ENCODE data around the gene B4GALNT3.

B4GALNT3 gene

DNA sequence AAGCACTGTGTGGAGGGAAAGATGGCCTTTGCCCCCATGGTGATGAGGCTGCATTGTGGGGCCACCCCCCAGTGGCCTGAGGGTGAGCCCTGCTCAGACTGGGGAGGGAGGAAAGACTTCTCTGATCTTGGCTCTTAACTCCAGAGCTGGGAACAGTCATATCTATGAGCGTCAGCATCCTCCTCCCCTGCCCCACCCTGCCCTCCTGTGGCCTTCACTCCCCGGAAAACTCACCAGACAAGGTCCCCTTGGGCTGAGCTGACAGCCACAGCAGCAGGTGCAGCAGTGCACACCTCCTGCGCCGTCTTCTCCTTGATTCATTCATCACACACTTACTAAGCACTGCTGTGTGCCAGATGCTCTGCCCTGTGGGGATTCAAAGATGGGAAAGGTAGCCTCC, 98.8 kb downstream of the B4GALNT3 start:
- no peak for DNase-seq (ENCODE audit: low spot score)
- no peak for FAIRE-seq

DNA sequence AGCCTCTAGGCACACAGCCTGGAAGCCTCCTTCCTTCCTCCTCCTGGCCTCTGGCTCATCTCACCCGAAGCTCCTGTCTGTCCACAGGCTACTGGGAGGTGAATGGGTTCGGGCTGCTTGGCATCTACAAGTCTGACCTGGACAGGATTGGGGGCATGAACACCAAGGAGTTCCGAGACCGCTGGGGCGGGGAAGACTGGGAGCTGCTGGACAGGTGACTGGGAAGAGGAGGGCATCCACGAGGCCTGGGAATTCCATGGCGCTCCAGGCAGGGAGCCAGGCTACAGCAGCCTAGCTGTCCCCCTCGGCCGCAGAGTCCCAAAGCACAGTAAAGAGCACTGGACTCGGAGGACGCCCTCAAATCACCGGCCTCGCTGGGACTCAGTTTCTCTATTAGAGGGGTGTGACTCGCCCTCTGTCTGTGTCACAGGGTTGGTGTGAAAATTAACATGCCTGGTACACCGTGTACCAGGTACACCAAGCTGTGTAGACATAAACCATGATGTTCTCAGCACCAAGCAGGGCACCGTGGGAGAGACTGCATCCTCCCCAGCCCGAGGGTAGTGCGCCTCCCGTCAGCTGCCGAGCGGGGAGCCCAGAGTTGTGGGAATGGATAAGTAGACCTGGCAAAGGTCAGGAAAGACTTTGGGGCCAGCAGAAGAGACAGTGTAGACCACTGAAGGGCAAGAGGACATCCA, 99.6 kb downstream of the B4GALNT3 start:
- FAIRE-seq = peak; percentile 56
- DNase-seq (ENCODE audit: low spot score) = no peak

DNA sequence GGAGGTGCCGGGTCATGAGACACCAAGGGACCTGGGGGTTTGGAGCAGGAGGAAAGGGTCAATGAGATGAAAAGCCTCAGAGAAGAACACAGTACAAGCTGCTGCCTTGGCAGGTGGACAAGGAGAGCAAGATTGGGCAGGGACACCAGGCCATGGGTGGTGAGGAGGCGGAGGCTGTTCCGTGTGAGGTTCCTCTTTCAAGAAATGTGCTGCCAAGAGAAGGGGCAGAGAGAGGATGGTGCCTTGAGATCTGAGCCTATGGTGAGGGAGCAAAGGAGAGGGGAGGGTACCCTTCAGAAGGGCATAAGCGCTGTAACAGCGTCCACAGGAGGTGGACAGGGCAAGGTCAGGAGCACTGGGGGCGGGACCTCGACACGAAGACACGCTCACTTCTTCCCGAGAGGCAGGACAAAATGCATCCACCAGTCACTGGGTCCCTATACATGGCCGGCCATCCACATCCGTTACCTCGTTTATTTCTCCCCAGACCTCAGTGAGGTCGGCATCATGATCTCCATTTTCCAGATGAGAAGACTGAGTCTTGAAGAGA, 100.2 kb downstream of the B4GALNT3 start:
- DNase-seq (ENCODE audit: low spot score) (no peak), FAIRE-seq (no peak)

DNA sequence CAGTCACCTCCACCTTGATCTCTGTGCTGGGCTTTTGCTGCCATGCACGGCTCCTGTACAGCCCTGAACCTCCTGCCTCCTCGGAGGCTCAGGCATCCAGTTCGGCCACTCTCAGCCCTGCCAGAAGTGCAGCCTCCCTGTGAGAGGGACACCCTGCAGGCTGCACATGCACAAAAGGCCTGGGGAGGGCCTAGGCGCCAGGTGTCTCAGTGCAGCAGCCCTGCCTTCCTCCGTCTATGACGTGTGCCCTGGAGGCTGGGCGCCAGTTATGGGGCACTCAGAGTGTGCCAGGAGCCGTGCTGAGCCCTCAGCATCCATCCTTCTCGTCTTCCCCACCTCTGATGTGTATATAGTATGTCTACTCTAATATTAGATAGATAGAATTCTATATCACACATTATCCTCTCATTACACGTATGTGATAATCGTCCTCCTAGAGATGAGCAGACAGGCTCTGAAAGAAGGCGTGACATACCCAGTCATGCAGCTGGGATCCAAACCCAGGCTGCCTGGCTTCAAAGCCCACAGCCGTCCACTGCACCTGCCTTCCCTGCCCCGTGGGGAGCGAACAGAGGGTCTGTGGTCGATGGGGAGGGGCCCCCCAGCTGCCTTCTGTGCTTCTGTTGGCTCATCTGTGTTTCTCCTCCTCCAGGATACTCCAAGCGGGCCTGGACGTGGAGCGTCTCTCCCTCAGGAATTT, 101.1 kb downstream of the B4GALNT3 start:
- no peak for FAIRE-seq
- no peak for DNase-seq (ENCODE audit: low spot score)

DNA sequence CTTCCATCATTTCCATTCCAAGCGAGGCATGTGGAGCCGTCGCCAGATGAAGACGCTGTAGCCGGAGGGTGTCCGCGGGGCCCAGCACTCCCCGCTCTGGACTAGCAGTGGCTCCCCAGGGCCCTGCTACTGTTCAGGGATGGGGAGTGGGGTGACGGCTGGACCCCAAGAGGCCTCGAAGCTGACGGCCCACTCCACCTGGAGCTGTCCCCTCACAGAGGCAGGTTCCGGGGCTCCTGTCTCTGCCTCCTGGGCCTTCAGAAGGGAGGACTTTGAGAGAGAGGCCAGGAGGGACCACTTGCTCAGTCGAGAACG, 101.6 kb downstream of the B4GALNT3 start:
- FAIRE-seq (no peak), DNase-seq (ENCODE audit: low spot score) (no peak)

DNA sequence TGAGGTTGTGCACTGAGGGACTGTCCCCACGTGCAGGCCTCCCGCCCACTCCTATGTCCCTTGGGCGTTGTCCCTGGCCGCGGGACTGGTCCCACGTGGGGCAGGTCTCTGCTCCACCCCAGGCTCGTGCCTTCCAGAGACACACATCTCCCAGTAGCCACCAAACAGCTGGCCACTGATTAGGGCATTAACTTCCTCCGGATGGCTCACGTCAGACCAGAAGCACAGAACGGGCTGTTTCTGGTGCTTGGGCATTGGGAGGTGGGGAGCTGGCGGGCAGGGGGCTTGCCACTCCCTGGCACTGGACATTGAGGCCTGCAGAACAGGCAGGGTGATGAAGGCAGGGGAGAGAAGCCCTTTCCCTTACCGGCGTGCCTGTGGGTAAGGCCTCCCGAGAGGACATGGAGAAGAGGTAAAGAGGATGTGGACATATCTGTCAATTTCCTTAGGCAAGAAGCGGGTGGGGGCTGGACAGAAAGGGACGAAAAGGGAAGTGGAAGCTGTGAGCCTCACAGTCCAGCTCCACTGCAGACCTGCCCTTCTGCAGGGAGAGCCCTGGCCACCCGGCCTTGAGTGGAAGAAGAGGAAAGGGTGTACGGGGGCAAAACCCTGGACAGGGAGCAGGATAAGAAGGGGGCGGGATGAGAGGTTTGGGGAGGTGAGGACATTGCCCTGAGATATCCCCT, 102.3 kb downstream of the B4GALNT3 start:
- DNase-seq (ENCODE audit: low spot score) (no peak), FAIRE-seq (no peak)

DNA sequence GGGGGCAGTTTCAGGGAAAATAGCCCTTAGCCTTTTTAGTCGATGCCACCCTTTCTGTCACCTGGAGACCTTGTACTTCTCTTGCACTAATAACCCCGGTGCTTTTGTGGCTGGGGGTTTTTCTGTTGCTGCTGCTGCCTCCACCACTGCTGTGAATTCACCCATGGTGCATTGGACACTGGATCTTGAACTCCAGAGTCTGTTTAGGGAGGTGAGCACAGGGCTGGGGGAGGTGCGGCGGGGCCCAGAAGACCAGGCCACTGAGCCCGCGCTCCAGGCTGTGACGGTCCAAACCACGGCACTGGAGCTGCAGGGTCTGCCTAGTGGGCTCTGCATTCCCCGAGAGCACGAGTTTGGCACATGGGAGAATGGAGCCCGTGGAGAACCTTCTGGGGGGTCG, 102.9 kb downstream of the B4GALNT3 start:
- FAIRE-seq (no peak), DNase-seq (ENCODE audit: low spot score) (no peak)

DNA sequence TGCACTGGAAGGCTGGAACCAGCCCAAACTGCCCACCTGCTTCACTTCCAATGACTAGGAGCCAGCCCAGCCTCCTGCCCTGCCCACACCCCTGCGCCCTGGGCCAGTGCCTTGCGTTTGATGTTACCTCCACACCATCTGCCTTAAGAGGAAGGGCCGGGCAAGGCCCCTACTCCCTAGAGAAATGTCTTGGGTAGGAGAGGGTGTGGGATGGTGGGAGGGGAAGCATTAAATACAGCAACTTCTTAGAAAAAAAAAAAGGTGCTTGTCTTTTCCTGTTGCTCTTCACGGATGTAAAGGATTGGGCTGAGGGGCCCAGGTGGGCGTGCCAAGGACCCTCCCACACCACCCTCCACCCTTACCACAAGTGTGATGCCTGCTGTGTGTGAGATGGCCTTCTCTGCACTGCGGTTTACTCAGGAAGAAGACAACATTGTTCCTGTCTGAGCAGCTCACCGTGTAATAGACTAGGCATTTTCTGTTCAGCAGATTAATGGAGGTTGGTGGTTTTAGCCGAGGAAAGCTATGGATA, 103.6 kb downstream of the B4GALNT3 start:
- FAIRE-seq = no peak
- no peak for DNase-seq (ENCODE audit: low spot score)

DNA sequence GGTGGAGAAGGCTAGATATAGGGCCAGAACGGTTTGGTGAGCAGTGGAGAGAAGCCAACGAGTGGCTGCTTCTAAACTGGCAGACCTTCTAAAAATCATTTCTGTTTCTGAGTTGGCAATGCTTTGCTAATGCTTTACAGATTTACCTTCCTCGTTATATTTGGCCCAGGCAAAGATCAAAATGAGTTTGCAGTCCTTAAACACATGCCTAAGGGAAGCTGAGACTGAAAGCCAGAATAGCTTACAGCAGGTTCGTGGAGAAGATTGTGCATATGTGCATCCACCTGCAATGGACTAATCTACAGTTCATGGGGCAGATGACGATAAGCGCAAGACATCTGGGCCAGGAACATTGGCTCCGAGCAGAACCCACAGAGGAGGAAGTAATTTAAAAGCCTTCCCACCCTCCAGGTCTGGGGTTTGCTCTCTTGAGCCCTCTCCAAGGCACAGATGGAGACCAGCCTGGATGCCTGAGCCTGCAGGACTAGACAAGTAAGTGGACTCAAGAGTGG, 104.1 kb downstream of the B4GALNT3 start:
- no peak for DNase-seq (ENCODE audit: low spot score)

DNA sequence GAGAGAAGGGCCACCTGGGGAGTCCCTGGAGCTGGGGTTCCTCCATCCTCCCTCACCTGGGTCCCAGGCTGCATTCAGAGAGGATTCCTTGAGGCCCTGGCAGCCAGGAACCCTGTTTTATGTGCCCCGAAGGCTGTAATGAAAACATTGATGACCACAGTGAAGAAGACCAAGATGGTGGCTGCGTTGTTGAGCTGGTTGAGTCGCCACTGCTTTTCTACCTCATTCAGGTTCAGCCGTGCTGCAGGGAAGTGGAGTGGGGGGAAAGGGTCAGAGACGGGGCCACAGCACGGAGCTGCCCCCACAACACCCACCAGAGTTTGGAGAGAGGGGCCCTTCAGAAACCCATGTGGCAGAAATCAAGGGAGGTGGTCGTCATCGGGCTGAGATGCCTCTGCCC, 105.4 kb downstream of the B4GALNT3 start:
- FAIRE-seq = no peak

More for the DNA sequence above, 104.1 kb downstream of the B4GALNT3 start:
- FAIRE-seq = peak; percentile 82

DNA sequence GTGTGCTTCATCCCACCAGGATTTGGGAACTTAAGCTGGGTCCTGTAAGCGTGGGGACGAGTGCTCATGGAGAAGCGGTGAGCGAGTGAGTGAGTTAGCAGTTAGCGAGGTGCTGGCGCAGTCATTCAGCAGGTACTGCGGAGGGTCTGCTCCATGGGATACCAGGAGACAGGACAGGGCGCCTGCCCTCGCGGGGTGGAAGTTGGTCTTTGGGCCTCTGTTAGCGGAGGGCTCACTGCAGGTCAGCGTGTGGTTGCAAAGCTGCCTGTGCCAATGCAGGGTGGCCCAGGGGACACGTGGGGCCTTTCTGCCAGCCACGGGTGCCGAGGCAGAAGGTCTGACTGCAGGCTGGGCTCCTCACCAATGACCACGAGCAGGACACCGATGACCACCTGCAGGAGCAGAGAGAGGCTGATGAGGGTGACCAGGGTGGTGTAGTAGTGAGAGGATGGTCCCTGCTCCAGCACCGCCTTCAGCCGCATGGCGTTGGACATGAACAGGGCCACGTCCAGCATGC, 105.9 kb downstream of the B4GALNT3 start:
- DNase-seq (ENCODE audit: low spot score) (no peak), FAIRE-seq (peak; percentile 23)

More for the DNA sequence above, 105.4 kb downstream of the B4GALNT3 start:
- DNase-seq (ENCODE audit: low spot score) = no peak

DNA sequence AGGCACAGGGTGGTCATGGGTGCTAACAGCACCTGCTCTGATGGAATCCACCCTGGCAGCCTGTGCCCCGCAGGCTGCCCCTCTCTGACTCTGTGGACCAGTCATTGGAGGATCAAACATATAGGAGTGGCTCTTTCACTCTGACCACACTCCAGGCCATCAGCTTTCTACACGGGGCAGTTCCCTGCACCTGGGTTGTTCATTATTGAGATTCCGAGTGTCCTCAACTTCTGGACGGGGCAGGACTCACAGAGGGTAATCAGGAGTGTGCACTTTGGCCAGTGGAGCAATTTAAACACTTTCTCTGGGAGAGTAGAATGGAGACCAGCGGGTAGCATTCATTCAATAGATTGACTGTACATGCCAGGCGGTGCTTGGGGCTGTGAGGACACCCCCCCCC, 108.7 kb downstream of the B4GALNT3 start:
- FAIRE-seq (no peak), DNase-seq (ENCODE audit: low spot score) (no peak)

DNA sequence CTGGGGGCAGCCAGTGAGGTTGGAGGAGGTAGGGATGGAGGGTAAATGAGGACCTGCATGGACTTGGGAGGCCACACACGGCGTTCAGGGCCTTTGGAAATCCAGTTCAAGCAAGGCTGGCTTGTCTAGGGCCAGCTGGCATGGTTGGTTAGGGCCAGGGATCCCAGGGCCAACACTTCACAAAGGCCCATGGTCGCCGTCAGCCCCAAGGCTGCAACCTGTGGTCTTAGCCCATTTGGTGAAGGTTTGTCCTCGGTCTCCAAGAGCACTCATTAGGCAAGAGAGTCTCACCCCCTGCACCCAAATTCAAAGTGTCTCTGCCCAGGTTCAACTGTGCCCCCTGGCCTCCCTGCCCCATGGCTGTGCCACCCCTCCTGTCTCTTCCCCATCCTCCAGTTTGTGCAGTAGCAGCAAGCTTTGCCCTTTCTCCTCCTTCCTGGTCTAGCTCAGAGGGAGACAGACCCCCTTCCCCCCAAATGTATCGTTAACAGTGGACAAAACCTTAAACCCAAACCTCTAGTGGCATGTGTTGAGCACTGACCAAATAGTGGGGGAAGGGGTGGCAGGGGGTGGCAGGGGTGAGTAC, 109.4 kb downstream of the B4GALNT3 start:
- DNase-seq (ENCODE audit: low spot score) = no peak
- FAIRE-seq = no peak

DNA sequence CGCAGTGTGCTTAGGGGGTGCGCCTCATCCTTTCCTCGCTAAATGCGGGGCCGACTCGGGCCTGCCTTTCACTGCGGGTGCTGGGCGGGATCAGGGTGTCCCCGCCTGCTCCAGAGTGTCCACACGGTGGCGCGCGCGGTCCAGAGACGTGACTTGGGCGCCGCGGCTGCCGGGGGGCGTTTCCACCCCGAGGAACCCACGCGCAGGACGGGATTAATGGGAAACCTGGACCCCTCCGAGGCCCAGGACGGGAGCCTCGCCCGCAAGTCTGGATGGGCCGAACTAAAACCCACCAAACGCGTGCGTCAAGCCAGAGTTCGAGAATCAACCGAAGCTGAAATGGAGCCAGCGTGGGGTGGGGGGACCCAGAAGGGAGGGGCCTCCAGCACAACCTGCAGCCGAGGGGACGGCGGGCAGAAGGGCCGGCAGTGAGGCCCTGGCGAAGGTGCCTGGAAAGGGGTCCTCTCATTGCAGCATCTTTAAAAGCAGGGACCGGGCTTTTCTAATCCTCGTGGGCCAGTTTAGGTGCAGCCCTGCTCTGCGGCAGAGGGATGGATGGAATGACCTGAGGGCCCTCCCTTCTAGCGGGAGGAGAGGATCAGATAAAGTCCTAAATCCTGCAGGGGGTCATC, 110.2 kb downstream of the B4GALNT3 start:
- peak; percentile 97 for DNase-seq (ENCODE audit: low spot score)
- peak; percentile 93 for FAIRE-seq

DNA sequence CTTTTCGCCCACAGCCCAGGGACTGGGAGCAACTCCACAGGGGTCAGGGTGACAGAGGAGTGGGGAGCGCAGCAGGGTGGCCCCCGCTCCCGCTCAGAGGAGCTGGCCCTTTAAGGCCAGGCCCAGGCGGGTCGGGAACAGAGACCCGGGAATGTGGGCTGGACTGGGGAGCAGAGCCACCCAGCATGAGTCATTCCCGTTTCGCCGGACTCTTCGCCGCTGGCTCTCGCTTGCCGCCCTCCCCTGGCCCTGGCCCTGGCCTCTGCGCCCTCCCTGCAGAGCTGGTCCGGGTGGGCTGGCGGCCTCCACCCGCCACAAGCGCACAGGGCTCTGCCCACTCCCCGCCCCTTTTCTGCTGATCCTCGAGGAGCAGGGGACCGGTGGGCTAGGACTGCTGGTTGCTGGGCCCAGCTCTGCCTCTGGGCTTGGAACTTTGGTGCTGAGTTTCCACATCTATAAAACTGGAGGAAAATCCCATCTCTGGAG, 110.7 kb downstream of the B4GALNT3 start:
- peak; percentile 98 for DNase-seq (ENCODE audit: low spot score)
- FAIRE-seq = peak; percentile 81

DNA sequence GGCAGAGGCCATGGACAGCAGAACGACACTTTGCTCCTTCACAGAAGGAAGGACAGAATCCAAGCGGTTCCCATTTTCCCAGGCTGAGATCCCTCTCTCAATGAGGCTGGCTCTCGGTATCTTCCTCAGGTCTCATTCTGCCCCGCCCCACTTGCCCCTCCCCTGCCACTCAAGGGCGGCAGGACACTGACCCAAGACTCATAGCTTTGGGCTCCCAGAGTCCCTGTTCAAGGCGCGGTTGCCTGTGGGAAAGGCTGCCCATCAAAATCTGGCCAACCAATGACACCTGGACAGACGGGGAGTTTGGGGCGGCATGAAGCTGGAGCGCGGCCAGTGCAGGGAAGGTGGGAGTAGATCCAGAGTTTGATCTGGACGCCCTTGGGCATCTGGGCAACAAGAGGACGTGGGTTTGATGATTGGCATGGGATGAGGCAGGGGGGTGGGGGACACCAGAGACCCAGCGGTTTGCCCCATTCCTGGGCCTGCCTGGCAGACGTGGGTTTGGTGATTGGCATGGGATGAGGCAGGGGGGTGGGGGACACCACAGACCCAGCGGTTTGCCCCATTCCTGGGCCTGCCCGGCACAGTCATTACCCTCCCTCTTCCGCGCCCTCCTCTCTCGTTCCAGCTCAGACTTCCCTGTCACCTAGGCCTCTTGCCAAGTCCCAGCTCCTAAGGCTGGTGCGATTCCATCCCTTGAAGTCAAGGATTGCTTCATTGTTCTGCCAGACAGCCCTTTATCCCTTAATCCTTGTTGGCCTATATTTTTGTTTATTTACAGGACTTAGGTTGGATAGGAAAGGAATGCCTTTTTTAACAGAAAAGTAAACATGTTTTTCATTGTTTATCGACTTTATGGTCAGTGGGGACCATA, 111.4 kb downstream of the B4GALNT3 start:
- peak; percentile 89 for DNase-seq (ENCODE audit: low spot score)

DNA sequence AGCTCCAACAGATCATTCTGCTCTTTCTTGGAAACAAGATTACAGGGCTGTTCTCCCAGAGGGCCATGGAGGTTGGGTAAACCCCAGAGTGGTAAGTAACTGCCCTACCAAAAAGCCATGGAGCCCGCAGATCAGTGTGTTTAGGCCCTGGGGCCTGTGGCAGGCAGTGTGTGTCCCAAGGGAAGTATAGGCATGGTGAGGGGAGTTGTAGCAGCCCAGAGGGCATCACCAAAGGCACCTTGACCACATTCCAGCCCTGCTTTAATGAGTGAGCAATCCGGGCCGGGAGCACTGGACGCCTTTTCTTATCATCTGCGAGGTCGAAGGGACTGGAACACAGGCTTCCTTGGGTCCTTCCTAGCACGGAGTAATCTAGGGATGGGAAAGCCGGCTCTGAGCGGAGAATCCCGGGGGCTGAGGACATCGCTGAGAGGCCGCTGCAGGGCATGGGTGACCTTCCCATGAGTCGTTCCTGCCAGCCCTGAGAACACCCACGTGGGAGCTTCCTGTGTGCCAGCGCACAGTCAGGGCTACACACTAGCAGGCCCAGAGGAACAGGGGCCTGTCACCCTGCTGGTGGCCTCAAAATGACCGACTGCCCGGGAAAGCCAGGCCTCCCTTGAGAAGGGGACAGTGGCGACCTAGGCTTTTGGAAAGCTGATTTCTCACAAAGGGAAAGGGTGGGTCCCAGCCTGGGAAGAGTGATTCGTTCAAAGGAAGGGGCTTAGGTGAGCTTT, 112.2 kb downstream of the B4GALNT3 start:
- no peak for FAIRE-seq
- no peak for DNase-seq (ENCODE audit: low spot score)

More for the DNA sequence above, 111.4 kb downstream of the B4GALNT3 start:
- peak; percentile 74 for FAIRE-seq

DNA sequence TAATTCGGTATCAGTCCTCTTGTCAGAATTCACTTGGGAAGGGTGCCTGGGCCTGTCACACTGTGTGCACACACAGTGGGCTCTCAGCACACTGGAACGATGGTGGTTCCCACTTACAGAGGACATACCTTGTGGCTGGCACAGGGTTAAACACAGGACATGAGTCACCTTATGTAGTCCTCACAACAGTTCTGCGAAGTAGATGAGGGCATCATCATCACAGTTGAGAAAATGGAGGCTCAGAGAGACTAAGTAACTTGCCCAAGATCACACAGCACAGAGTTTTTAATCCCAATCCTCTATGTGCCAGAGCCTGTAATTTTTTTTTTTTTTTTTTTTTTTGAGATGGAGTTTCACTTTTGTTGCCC, 112.8 kb downstream of the B4GALNT3 start:
- no peak for DNase-seq (ENCODE audit: low spot score)
- FAIRE-seq = no peak

DNA sequence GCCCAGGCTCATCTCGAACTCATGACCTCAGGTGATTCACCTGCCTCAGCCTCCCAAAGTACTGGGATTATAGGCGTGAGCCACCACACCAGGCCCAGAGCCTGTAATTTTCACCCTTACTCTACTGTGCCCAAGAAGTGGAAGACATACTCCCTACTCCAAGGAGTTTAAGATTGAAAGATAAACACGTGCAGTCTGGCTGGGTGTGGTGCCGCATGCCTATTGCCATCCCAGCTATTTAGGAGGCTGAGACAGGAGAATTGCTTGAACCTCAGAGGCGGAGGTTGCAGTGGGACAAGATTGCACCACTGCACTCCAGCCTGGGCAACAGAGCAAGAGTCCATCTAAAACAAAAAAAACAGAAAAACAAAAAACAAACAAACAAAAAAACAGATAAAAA, 113.5 kb downstream of the B4GALNT3 start:
- no peak for DNase-seq (ENCODE audit: low spot score)
- FAIRE-seq = no peak
